T-helper 1 cell treated with Interleukin-12 subunit alpha and Interleukin-12 subunit beta and Interleukin-4 antibody, amounts not matched to agents 30 ng/mL and 1 ng/mL, for 36 hours (primary cell): ENCODE measurements around the gene ACTMAP. TPM values are rescaled to one million over a fixed set of nuclear protein-coding genes. Genes with fewer than 3 reads are reported as not detected.

Source experiments
- intact Hi-C: fragments of 100-400 bp; cut with micrococcal nuclease; formaldehyde crosslinking; loops from one replicate; pipeline ENCODE4 v1.15.1; 2024
- total RNA-seq: library from RNA; stranded (reverse); gene quantifications from 2 replicates; pipeline ENCODE4 v1.2.3, GENCODE V29; 2022

The ACTMAP gene
- total RNA-seq, 1 donor from 2014 or later = 11.9 TPM

DNA sequence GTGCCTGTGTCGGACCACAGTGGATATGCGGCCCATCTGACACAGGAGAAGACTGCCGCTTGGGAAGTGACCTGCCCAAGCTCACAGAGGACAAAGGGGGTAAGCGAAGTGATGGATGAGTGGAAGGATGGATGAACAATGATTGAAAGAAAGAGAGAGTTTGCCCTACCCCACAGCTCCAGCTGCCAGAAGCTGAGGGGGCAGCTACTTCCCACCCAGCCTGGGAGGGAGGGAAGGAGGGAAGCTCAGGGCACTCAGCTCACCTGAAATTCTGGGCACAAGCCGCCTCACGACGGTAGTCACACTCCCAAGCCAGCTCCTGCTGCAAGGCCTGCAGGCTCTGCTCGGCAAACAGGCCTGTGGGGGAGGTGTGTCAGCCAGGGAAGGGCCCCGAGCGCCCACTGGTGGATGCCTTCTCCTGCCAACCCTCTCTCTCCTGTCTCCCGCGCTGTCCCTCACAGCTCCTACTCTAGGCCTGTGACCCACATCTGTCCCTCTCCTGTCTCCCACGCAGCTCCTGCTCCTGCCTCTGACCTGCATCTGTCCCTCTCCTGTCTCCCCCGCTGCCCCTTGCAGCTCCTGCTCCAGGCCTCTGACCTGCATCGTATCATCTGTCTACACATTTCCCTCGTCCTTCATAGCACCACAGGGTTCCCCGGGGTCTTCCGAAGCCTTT is 47.8 kb downstream of the ACTMAP start:
- intact Hi-C loops = no loop called here

DNA sequence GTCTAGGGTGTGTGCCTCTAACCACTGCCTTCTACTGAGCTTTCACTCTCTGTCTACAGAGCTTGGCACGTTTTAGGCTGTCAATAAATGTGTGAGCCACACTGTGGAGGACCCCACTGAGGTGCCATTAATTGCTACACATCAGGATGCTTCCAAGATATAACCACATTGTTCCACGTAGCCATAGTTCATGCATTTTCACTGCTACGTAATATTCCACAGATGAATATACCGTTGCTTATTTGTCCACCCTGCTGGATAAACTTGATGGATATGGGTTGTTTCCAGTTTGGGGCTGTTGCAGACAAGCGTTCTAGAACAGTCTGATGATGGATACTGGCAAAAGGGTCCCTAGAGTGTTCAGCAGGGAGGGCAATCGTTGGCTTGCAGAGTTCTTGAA is 48.5 kb downstream of the ACTMAP start:
- intact Hi-C loops = no loop called here

DNA sequence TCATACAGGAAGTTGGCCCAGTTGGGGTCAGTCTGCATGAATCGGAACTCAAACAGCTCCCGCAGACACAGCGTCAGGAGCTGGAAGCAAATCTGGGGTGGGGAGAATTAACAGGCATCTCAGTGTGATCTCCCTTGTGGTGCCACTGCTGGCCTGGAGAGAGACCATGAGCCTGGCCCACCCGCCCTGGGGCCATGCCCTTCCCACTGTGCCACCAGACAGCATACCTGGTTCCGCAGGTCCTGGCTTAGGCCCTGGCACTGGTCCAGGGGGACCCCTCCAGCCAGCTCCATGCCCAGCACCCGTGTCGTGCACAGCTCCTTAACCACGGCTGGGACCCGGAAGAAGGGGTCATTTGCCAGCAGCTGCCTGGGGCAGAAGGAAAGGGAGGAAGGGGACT is 50.2 kb downstream of the ACTMAP start:
- intact Hi-C loops = no loop called here

DNA sequence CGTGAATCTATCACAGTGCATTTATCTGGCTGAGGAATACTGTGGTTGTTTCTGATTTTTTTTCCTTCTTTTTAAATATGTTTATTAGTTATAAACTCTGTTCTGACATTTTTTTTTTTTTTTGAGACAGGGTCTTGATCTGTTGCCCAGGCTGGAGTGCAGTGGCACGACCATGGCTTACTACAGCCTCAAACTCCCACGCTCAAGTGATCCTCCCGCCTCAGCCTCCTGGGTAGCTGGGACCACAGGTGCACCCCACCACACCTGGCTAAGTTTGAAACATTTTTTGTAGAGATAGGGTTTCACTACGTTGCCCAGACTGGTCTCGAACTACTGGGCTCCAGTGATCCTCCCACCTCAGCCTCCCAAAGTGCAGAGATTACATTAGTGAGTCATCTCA is 53.3 kb downstream of the ACTMAP start:
- intact Hi-C loops = no loop called here

DNA sequence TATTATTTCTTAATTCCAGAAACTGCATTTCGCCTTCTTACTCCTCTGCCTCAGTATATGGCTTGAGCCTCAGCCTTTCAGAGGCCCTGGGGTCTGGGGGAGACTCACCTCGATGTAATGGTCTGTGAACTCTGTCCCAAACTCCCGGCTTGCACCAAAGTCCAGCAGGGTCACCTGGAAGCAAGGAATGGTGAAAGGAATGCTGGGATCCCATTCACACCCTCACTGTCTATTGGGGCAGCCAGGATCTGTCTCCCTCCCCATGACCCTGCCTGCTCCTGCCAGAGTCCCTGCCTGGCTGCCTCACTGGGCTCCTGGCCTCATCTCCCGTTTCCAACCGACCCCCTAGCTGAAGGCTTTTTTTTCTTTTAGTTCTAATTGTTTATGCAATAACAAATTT is 54.4 kb downstream of the ACTMAP start:
- intact Hi-C loops = no loop called here

DNA sequence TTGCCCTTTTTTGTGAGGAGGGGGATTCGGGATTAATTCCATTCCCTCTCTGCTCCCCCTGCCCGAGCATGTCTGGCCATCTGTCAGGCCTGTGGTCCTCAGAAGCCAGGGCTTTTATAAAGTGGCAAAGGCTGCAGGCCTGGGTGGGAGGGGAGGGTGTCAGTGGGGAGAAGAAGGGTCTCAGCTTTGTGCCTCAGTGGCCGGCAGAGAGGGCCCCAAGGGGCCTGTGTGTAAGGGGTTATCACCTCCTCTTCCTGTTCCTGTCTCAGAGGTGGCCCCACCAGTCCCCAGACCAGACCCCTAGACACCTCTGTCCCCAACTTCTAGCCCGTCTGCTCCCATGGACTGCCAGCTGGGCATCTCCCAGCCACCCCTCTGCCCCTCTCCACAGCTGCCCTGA is 56.4 kb downstream of the ACTMAP start:
- intact Hi-C loops = no loop called here

DNA sequence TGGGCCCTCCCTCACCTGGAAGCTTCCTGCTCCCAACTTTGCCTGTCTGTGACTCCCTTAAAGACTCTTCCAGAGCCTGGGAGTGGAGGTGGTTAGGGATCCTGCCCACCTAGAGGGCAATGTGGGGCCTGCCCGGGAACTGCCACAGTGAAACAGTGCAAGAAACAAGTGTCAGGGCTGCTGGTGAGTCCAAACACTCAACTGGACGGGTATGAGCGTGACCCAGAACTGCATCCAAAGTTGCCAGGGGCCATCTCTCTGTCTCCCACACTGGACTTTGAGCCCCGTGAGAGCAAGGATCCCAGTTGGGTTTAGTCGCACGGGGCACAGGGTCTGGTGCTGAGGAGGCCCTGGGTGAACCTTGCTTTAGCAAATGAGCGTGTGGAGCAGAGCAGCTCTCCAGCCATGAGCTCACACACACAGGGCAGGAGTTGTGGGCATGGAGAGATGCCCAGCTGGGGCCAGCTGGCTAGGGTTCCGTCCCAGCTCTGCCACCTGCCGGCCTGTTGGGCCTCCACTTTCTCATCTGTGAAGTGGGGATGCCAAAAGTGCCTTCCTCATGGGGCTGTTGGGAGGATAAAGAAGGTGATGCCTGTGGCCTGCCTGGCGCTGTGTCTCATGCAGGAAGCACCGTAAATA is 57.0 kb downstream of the ACTMAP start:
- intact Hi-C loops = no loop called here

DNA sequence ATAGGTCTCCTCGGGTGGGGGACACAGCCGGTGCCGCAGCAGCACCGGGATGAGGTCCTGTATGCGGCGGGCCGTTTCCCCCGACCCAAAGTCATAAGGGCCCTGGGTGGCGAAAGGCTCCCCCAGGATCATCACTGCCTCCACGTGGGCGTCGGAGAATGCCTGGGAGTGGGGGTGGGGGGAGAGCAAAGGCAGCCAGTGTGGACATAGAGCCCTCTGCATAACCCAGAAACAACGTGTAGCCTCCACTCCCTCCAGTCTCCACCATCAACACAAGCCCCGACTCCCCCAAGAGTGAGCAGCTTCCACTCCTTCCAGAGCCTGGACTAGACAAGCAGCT is 58.1 kb downstream of the ACTMAP start:
- intact Hi-C loops = no loop called here

DNA sequence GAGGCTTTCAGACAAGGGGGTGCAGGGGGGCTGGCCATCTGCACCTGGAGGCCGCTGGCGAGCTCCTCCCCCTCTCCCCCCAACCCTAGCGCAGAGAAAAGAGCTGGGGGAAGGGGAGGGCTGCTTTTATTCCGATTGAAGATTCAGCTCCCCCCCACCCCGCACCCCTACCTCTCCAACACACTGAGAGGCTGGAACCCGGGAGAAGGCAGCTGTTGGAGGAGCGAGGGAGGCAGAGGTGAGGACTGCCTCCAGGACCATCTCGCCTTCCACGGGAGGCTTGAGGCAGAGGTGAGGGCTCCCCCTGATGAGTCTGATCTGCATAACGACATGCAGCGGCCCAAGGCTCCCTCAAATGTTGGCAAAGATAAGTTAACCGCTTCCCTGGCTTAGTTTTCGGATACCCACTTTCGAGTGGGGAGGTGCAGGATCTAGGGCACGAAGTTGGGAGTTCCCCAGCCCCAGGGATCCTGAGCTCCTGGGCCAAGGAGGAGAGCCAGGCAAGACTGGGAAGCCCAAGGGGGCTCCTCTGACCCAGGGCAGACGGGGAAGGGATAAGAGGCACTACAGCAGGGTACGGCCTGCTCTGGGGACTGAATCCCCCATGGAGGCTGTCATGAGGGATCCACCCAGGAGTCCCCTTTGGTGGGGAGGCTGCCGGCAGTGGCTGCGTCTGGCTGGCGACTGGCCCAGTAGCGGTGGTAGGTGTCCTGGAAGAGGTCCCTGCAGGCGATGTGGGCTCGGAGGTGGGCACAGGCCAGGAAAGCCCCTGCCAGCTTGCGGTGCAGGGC is 58.7 kb downstream of the ACTMAP start:
- intact Hi-C loops = loop anchor here (2.0 kb wide), 1 partner anchor 87 kb away; no protein-coding TSS in a partner anchor

Other genes with a start within 250 kb of the ACTMAP start
- gene SHKBP1, start 173.6 kb downstream of the ACTMAP start, total RNA-seq = 156 and 166 TPM in 2 replicates
- gene LTBP4, start 149.1 kb downstream of the ACTMAP start, total RNA-seq = 55.5 and 58.3 TPM in 2 replicates
- gene NUMBL, start 59.8 kb downstream of the ACTMAP start, total RNA-seq = 7.1 and 10.1 TPM in 2 replicates
- 28.9 and 33.5 TPM in 2 replicates for gene COQ8B, start 33.6 kb downstream of the ACTMAP start, total RNA-seq
- gene ITPKC, start 33.4 kb downstream of the ACTMAP start, total RNA-seq = 8.7 TPM in 2 replicates
- 124 and 142 TPM in 2 replicates for gene SNRPA, start 726 bp upstream of the ACTMAP start, total RNA-seq
- not detected in 2 replicates for gene MIA, start 25.0 kb upstream of the ACTMAP start, total RNA-seq
- 57.0 and 57.5 TPM in 2 replicates for gene RAB4B, start 27.8 kb upstream of the ACTMAP start, total RNA-seq
- gene EGLN2, start 48.7 kb upstream of the ACTMAP start, total RNA-seq = 128 TPM in 2 replicates
- not detected in 2 replicates for gene CYP2A6, start 100.0 kb upstream of the ACTMAP start, total RNA-seq
- gene CYP2A7, start 131.8 kb upstream of the ACTMAP start, total RNA-seq = not detected in 2 replicates
- not detected in 2 replicates for gene CYP2B6, start 240.8 kb upstream of the ACTMAP start, total RNA-seq